ENCODE measurements around the gene TAOK3.
A peak's percentile ranks its signal among the peaks of the same experiment; 100 is the strongest.
"Not testable (repeated sequence)": the region's sequence is repeated elsewhere in the genome, so short reads cannot be mapped to it uniquely, and the experiment has no call there.

Gene TAOK3

DNA sequence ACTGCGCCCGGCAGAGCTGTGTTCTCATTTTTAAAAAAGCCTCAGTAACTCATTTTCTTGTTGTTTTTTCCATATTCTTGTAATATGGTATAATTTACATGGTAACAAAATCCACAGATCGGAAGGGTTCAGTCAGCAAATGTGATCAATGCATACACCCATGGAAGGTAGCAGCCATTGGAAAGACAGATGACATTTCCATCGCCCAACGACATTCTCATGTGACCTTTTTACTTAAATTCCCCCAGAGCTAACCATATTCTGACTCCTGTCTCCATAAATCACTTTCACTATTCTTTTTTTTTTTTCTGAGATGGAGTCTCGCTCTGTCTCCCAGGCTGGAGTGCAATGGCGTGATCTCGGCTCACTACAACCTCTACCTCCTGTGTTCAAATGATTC lies 231.9 kb downstream of the TAOK3 start:
- DNase-seq (ENCODE audit: low read depth, low spot score), result no peak

DNA sequence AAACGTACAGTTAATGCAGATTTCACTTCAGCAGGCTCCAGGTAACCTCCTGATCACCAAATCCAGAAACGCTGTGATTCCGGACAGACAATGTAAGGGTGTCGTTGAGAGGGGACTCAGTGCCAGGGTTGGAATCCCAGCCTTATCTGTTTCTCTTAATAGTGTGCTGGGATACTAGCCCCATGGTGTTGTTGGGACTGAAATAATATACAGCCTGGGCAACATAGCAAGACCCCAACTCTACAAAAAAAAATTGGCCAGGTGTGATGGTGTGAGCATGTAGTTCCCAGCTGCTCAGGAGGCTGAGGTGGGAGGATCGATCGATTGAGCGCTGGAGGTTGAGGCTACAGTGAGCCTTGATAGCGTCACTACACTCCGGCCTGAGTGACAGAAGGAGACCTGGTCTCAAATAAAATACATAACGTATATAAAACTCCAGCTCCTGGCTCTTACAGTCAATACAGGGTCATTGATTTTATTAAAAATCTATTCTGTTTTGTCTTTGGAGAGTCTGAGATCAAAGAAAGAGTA lies 235.5 kb downstream of the TAOK3 start:
- DNase-seq (ENCODE audit: low read depth, low spot score), result no peak

DNA sequence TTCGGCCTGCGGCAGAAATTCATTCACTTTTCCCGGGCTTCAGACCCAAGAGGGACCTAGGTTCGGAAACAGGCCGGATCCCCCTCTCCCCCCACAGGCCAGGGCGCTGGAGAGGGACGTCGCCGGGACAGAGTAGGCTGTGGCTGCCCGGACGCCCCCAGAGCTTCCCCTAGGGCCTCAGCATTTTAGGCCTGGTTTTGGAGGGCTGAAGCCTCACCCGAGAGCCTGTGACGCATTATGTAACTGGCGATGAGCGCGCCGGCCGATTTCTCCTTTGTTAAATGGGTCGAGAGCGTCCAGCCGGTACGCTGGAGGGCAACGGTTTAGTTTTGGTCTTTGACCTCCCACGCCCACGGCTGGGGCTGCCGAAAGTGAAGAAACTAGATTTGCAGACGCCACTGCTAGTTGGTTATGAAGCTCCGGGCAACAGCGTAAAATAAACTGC lies 236.1 kb downstream of the TAOK3 start:
- peak; percentile 67 for DNase-seq (ENCODE audit: low read depth, low spot score)

DNA sequence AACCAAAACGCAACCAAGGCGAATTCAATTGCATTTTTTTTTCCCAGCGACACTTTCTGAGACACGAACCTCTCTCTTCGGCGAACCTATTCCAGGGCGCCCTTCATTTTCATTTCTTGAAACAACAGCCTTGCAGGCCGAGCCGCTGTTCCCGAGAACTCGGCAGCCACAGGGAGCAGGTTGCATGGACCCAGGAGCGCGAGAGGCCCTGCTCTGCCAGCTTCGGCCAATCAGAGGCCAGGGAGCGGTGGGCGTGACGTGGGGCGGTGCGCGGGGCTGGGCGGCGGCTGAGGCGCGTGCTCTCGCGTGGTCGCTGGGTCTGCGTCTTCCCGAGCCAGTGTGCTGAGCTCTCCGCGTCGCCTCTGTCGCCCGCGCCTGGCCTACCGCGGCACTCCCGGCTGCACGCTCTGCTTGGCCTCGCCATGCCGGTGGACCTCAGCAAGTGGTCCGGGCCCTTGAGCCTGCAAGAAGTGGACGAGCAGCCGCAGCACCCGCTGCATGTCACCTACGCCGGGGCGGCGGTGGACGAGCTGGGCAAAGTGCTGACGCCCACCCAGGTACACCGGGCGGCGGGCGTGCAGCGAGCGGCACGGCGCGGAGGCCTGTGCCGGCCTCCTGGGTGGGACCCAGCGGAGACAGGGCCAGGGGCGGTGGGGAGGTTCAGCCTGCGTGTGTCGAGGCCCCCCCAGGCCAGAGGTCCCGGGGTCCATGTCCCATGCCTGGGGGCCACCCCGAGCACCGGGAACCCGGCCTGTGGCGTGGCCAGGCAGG lies 236.7 kb downstream of the TAOK3 start, which contains the start of gene PEBP1:
PEBP1 (plus strand) TSS at position 337 of the 771 bp plus-strand sequence; CDS start at position 423, 86 bp downstream.
- peak; percentile 97 for DNase-seq (ENCODE audit: low read depth, low spot score)

DNA sequence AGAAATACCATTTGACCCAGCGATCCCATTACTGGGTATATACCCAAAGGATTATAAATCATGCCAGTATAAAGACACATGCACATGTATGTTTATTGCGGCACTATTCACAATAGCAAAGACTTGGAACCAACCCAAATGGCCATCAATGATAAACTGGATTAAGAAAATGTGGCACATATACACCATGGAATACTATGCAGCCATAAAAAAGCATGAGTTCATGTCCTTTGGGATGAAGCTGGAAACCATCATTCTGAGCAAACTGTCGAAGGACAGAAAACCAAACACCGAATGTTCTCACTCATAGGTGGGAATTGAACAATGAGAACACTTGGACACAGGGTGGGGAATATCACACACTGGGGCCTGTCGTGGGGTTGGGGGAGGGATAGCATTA lies 243.3 kb downstream of the TAOK3 start:
- not testable (repeated sequence) for DNase-seq (ENCODE audit: low read depth, low spot score)

DNA sequence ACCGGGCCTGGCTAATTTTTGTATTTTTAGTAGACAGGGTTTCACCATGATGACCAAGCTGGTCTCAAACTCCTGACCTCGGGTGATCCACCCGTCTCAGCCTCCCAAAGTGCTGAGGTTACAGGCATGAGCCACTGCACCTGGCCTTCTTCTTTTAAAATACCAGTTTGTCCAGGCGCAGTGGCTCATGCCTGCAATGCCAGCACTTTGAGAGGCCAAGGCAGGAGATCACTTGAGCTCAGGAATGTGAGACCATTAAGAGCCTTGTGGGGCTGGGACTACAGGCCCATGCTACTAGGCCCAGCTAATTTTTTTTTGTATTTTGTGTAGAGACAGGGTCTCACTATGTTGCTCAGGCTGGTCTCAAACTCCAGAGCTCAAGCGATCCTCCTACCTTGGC lies 244.8 kb downstream of the TAOK3 start:
- no peak for DNase-seq (ENCODE audit: low read depth, low spot score)

DNA sequence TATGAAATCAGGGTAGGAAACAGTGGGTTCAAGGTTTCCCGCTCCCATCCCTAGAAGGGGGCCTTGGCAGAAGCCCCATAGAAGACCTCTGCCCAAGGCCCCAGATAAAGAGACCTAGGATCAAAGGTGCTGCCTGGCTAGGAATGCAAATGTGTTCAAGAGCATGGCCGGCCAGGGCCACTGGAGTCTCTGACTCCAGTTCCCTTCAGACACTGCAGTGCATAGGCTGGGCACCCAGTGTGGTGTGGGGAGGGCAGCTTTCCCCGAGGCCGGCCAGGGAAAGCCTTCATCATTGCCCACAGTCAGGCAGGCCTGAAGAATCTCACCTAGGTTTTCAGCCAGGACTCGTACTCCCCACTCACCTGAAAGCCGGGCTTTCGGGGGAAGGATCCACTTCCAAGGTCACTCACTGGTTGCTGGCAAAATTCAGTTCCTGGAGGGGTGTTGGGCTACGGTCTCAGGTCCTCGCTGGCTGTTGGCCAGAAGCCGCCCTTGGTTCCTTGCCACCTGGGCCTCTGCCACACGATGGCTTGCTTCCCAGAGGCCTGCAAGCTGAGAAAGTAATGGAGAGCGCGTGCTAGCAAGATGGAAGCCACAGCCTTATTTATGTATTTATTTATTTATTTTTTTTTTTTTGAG lies 246.5 kb downstream of the TAOK3 start:
- DNase-seq (ENCODE audit: low read depth, low spot score), result peak; percentile 58

DNA sequence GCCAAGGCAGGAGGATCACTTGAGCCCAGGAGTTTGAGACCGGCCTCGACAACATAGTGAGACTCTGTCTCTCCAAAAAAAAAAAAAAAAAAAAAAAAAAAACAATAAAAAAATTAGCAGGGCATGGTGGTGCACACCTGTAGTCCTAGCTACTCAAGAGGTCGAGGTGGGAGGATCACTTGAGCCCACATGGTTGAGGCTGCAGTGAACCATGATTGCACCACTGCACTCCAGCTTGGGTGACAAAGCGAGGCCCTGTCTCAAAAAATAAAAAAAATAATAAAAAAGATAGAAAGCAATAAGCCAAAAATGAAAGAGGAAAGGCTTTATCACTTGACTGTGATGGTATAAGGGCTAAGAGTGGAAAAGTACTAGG lies 247.0 kb downstream of the TAOK3 start:
- no peak for DNase-seq (ENCODE audit: low read depth, low spot score)

DNA sequence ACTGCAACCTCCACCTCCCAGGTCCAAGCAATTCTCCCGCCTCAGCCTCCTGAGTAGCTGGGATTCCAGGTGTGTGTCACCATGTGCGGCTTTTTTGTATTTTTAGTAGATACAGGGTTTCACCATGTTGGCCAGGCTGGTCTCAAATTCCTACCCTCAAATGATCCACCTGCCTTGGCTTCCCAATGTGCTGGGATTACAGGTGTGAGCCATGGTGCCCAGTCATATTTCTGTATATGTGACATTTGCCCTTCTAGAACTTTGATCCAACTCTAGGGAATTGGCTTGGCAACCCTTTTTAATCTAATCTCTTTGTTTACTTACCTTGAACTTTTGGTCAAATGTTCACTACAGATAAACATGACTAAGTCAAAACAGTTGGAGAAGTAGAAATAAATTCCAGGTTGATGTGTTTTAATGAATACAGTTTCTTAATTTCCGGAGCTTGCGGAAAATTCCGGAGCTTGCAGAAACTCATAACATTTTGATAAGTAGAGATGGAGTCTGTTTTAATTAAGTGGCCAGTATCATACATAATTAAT lies 248.3 kb downstream of the TAOK3 start:
- no peak for DNase-seq (ENCODE audit: low read depth, low spot score)

DNA sequence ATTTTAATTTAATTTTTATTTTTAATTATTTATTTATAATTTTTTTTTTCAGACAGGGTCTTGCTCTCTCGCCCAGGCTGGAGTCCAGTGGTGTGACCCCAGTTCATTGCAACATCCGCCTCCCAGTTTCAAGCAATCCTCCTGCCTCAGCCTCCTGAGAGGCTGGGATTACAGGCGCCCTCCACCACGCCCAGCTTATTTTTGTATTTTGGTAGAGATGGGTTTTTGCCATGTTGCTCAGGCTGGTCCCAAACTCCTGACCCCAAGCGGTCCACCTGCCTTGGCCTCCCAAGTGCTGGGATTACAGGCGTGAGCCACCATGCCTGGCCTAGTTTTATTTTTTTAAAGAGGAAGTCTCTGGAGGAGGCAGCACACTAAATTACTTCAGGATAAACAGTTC lies 250.4 kb downstream of the TAOK3 start:
- no peak for DNase-seq (ENCODE audit: low read depth, low spot score)

DNA sequence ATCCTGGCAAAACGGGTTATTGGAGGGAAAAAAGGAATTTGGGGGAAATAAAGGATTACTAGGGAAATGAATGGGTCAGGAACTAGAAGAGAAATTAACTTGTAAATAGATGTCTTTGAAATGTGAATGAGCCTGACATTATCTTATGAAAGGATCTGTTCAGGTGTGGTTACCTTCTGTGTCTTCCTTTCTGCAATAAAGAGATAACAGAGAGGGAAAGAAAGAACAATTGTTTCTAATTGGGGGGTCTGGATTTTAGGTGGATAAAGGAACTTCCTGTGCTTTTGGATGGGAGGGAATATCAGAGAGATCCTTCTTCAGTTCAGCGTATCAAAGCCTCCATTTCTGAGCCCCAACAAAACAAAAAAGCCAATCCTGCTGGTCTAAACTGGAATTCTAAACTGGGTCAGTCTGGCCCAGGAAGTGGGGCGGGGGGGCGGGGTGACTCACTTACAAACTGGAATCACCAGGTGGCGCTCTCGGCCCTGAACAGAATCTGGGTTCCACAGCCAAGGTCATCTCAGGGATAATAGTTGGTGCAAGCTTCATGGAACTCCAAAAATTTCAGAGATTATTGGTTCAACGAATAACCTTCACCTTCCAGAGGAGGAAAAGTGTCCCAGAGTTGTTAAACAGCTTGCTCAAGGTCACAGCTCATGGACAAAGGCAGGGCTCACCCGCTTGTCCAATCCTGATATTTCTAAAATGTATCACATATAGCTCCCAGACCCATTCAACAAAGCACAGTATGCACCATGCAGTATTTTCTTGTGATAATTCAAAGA lies 251.9 kb downstream of the TAOK3 start:
- peak; percentile 80 for DNase-seq (ENCODE audit: low read depth, low spot score)

DNA sequence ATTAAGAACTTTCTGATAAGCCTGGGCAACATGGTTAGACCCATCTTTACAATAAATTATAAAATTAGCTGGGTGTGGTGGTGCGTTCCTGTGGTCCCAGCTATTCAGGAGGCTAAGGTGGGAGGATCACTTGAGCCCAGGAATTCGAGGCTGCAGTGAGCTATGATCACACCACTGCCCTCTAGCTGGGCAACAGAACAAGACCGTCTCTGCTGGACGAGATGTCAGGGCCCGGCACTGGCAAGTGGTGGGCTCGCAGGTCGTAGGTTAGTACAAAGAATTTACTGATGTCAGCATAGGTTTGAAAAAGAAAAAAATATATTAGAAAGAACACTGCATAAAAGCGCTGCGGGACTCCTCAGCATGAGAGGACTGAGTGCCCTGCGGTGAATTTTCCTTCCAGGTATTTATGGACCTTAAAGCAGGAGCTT lies 253.2 kb downstream of the TAOK3 start:
- DNase-seq (ENCODE audit: low read depth, low spot score), result no peak

DNA sequence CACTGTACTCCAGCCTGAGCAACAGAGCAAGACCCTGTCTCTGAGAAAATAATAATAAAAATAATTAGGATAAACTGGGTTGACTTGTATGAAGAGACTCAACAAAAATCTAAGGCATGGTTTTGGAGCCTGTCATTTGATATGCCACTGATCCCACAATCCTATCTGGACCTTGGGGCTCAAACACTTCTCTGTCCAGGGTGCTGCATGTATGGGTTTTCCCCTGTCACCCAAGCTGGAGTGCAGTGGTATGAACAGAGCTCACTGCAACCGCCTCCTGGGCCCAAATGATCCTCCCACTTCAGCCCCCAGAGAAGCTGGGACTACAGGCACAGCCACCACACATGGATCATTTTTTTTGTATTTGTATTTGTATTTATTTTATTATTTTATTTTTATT lies 263.6 kb downstream of the TAOK3 start:
- no peak for DNase-seq (ENCODE audit: low read depth, low spot score)

DNA sequence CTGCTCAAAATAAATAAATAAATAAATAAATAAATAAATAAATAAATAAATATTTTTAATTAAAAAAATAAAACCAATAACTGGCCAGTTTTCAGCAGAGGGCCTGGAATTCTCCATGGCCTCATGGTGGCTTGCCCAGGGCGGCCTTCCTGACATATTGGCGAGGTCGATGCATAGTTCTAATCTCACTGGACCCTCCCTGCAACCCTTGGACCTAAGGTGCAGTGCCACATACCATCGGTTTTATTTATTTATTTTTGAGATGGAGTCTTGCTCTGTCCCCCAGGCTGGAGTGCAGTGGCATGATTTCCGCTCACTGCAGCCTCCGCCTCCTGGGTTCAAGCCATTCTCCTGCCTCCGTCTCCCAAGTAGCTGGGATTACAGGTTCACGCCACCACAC lies 265.0 kb downstream of the TAOK3 start:
- no peak for DNase-seq (ENCODE audit: low read depth, low spot score)

DNA sequence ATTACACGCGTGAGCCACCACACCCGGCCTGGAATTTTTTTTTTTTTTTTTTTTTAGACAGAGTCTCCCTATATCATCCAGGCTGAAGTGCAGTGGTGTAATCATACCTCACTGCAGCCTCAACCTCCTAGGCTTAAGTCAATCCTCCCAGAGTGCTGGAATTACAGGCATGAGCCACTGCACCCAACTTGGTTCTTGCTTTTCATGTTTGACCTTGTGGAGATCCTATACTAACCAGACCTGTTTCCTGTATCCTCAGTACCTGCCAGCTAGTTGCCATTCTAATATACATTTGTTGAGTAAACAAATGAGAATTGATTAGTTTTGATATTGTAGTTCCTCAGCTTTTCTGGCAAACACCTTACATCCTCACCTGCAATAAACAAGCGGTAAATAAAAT lies 265.7 kb downstream of the TAOK3 start:
- DNase-seq (ENCODE audit: low read depth, low spot score), result no peak

DNA sequence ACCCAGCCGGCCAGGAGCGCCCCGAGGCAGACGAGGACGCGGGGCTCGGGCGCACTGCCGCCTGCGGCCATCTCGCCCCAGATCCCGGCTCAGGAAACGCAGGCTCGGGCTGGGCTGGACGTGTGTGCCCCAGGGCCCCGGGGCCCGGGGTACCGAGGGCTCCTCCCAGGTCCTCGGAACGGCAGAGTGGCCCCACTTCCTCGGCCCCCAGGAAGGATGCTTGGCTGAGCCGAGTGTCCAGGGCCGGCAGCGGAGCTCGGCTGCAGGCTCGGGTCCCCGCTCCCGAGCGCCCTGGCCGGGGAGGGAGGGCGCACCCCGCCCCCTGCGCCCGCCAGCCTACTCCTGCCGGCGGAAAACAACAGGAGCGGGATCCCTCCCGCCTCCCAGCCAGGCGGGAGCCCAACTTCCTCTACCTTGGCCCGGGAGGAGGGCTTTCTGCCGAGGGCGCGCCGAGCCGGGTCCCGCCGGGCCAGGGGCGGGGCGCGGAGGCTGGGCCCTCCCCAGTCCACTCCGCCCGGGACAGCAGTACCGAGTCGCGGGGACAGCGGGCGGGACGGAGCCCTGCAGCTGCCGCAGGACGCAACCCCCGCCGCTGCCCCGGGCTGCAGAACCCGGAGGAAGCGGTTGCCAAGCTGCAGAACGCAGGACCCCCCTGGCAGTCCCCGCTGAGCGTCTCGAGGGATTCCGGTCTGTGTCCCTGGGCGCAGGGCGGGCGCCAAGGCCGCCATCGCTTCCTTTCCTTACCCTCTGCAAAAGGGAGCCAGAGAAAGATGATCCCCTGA lies 268.9 kb downstream of the TAOK3 start, which contains the start of gene VSIG10:
VSIG10 (minus strand) TSS at position 411 of the 782 bp plus-strand sequence; CDS start at position 71, 340 bp downstream.
- DNase-seq (ENCODE audit: low read depth, low spot score), result peak; percentile 85

DNA sequence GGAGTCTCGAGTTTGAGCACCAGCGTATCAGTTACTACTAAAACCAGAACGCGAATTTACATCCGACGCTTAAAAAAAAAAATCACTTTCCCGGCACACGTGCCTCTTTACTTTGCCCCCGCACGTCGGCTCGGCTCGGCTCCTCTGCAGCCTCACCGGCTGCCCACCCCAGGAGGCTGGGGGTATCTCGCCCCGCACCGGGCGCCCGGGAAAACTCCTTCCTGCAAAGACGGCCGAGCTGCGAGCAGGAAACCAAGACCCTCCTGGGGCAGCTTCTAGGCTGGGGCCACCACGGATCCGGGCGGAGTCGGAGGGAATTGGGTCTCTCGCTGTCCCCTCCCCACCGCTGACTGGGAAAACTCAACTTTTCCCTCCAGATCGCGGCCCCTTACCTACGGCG lies 269.5 kb downstream of the TAOK3 start:
- no peak for DNase-seq (ENCODE audit: low read depth, low spot score)

DNA sequence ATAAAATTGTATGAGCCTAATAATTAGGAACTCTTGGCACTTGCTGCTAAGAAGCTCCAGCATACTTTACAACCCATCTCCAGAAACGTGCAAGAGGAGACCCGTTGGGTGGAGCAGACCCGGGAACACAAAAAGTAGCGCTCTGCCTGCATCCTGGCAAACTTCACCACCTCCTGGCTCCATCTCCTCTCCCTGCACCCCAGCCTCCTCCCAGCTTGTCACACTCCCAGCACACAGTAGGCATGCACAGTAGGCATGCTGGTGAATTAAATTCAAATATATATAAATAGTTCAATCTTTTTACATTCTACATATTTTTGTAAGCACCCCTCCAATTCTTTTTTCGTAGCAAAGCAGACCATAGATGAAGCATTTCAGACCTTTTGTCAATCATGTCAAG lies 270.1 kb downstream of the TAOK3 start:
- no peak for DNase-seq (ENCODE audit: low read depth, low spot score)

DNA sequence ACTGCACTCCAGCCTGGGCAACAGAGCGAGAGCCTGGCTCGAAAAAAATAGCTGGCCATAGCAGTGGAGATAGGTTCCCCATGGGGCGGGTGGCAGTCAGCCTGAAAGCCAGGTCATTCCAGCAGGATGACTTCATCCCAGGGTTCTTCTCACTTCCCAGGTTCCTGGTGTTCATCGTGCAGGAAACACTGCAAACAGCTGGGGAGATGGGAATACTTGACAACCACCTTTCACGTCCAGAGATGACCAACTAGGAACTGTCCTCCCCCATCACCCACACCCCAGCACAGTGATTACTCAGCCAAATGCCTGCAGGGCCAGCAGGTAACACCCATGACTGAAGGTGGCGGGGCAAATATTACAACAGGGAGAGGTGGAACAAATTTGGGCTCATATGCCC lies 270.6 kb downstream of the TAOK3 start:
- DNase-seq (ENCODE audit: low read depth, low spot score), result no peak

DNA sequence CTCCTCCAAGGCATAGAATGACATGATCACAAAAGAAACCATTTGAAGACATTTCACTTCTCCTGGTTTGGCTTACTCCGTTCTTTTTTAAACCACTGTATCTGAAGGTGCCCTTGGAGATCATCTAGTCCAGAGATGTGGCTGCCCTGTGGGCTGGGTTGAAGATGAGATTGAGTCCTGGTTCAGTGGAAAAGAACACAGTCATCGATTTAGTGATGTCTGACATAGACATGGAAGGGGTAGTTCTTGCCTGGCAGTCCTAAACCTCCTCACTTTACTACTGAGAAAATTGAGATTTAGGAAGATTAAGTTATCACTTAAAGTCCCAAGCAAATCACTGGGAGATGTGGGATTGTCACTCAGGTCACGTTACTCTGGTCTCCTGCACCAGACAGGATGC lies 271.7 kb downstream of the TAOK3 start:
- DNase-seq (ENCODE audit: low read depth, low spot score), result no peak
